GM23248 (cell line): ENCODE measurements around the gene ANKRD6.

ENCODE experiments used
- EZH2 ChIP-seq: fragments of 200-600 bp; sonication (generic); IDR thresholded peaks from 2 replicates; pipeline ENCODE4 v1.6.1; 2018; ENCODE audit warnings: antibody characterized with exemption, mild to moderate bottlenecking; ENCODE audit not compliant: insufficient read depth, poor library complexity, severe bottlenecking
- EZH2phosphoT487 ChIP-seq: fragments of 200-600 bp; sonication (generic); IDR thresholded peaks from 2 replicates; pipeline ENCODE4 v1.6.1; 2018; ENCODE audit warnings: antibody characterized with exemption, moderate library complexity, mild to moderate bottlenecking, low read depth; ENCODE audit not compliant: insufficient read depth

- TF ChIP-seq EZH2phosphoT487 (no peak), EZH2 (no peak)
These were observed 7.2 kb downstream of the ANKRD6 start for GRCh38 chr6:89440200-89440599.
